GM12892 (cell line): ENCODE measurements around the gene NUP93.
"Not testable (repeated sequence)": the region's sequence is repeated elsewhere in the genome, so short reads cannot be mapped to it uniquely, and the experiment has no call there.

Experiments used
- DNase-seq: peaks from one replicate; pipeline ENCODE4 v3.0.0; 2011; ENCODE audit not compliant: insufficient read length
- FAIRE-seq: peaks from 2 replicates; lab custom pipeline; 2011; peaks lifted over from hg19 to GRCh38; lab: Jason Lieb, UNC
- POLR2A ChIP-seq: IDR thresholded peaks from 2 replicates; pipeline ENCODE4 v1.6.1; 2011; ENCODE audit warnings: low read depth, low read length, control low read depth
- POLR2AphosphoS5 ChIP-seq: IDR thresholded peaks from 2 replicates; pipeline ENCODE4 v1.6.1; 2011; ENCODE audit warnings: low read depth, low read length, control low read depth
- TAF1 ChIP-seq: IDR thresholded peaks from 2 replicates; pipeline ENCODE4 v1.6.1; 2011; ENCODE audit warnings: low read depth, mild to moderate bottlenecking, control low read depth, low read length, borderline replicate concordance

NUP93 gene

GRCh38 chr16:56860226-56861020 lies 130.5 kb downstream of the NUP93 start:
- peak; percentile 76 for DNase-seq
- peak; percentile 89 for FAIRE-seq
- TF ChIP-seq POLR2AphosphoS5 = no peak
- 0 out of 2 replicates have a peak, but pooled peaks have one; percentile 13 for TF ChIP-seq POLR2A
- 0 out of 2 replicates have a peak, but pooled peaks have one; percentile 35 for TF ChIP-seq TAF1

DNA sequence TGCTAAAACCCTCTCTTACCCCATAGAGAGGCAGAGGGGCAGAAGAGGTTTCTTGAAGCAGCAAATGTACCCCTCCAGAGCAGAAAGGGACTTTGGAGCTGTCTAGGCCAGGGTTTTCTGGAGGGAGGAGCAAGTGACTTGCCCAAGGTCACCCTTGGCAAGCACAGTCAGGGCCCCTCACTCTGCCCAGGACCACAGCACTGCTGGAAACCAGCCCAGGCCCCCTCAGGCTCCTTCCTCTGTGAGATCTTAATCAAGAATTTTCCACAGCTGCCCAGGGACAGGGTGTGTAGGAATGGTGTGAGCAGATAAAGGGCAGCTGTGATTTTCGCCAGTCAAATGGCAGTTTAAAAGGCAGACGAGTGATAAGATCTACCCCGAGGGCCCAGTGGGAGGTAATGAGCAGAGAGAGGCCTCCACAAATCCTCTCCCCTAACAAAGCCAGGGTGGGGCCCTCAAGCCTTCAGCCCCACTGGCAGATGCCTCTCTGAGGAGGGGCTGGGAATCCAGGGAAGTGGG lies 131.2 kb downstream of the NUP93 start:
- FAIRE-seq (no peak), DNase-seq (no peak)
- TF ChIP-seq TAF1 = no peak
- TF ChIP-seq POLR2AphosphoS5 = no peak
- TF ChIP-seq POLR2A = no peak

DNA sequence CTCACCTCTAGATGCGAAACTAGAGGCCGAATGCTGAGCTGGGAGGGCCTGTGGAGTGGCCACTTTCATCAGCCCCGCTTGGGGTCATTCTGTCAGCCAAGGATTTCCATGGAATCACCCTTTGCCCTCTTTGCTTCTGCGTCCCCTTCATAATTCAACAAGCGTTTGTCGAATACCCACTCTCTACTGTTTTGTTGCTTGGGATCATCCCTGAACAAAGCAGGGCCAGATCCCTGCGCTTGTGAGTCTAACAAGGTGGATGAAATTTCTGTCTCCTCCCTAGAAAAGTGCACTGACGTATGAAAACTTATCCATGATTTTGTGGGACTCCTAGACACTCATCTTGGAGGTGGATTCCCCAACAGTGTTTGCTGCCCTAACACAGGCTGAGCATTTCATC lies 131.8 kb downstream of the NUP93 start:
- no peak for FAIRE-seq
- TF ChIP-seq TAF1 (no peak), POLR2AphosphoS5 (no peak), POLR2A (no peak)
- DNase-seq = no peak

DNA sequence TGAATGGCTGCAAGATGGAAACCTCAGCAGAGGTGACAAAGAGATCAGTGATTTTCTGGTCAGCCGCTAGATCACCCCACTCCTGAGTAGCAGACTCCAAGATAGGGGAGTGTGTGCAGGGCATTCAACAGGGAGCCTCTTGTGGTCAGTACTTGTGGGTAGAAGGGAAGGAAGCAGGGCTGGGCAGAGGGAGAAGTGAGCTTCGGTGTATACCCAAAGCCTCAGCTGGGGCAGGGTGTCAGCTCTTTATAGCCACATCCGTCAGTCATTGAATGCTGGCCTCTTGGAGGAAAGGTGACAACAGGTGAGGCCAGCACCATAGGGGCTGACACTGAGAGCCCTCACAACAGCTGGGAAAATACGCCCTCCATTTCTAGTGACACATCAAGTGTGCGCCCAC lies 132.8 kb downstream of the NUP93 start:
- TF ChIP-seq POLR2A (no peak), POLR2AphosphoS5 (no peak), TAF1 (no peak)
- FAIRE-seq (peak; percentile 21), DNase-seq (no peak)

DNA sequence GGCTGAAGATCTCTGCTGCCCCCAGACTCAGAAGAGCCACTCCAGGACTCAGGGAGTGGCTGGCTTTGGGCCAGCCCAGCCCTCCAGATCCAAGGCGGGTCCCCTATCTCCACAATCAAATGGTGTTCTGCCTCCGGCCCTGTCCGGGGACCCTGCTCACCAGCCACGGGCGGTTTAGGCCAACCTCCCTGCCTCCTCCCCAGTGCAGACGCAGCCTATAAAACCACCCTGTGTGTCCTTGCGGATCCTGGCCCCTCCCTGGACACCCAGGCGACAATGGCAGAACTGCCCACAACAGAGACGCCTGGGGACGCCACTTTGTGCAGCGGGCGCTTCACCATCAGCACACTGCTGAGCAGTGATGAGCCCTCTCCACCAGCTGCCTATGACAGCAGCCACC lies 135.0 kb downstream of the NUP93 start, which contains the start of gene SLC12A3:
TSS of gene SLC12A3 (plus strand) at position 248 of the 400 bp plus-strand sequence. CDS start at position 277, 29 bp downstream.
- FAIRE-seq (no peak), DNase-seq (no peak)
- TF ChIP-seq POLR2AphosphoS5 = no peak
- no peak for TF ChIP-seq POLR2A
- TF ChIP-seq TAF1 = no peak

- TF ChIP-seq POLR2AphosphoS5 = no peak
- TF ChIP-seq POLR2A = no peak
- DNase-seq (no peak), FAIRE-seq (no peak)
Observed at GRCh38 chr16:56865394-56866062, 135.6 kb downstream of the NUP93 start.

DNA sequence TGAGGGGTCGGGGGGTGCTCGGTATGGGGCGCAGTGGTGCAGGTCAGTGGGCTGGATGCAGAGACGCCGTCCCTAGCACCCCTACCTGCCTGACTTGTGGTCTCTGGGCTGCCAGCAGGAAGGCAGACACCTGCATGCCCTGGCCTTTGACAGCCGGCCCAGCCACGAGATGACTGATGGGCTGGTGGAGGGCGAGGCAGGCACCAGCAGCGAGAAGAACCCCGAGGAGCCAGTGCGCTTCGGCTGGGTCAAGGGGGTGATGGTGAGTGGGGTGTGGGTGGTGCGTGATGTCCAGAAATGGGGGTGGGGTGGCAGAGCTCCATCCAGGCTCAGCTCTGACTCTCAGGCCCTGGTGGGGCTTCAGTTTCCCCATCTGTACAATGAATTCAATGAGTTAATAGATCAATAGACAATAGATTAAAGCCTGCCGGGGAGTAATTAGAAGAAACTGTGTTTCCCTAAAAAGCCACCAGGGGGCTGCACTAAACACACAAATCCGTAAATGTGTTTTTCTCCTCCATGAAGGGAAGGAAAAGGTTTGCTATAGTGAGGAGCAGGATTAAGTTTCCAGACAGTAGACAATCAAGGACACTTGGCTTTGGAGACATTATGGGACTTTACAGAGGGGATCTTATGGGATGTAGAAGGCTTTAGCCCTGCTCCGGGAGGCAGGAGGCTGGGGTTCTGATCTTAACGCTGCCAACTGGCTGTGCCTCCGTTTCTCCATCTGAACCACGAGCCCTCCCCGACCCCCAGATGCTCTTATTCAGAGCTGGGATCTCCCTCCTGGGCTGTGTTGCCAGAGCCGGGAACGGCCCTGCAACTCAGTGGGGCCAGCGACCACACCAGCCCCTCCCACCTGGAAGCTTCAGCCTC lies 137.3 kb downstream of the NUP93 start:
- FAIRE-seq (peak; percentile 48), DNase-seq (no peak)
- TF ChIP-seq POLR2A = no peak
- no peak for TF ChIP-seq TAF1
- TF ChIP-seq POLR2AphosphoS5 = no peak

DNA sequence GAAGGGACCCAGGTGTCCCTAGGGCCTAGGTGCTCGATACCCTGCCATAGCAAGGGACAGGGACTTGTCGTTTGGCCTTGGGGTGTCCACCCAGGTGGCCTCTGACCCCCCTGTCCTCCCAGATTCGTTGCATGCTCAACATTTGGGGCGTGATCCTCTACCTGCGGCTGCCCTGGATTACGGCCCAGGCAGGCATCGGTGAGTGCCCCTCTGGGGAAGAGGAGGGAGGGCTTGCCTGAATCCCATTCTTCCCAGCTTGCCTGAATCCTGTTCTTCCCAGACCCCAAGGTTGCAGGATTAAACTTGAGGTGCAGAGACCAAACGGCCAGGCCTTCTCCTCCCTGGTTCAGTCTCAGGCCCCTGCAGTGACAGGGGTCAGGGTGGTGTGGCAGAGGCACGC lies 138.2 kb downstream of the NUP93 start:
- no peak for DNase-seq
- TF ChIP-seq TAF1 (no peak), POLR2AphosphoS5 (no peak), POLR2A (no peak)
- no peak for FAIRE-seq

DNA sequence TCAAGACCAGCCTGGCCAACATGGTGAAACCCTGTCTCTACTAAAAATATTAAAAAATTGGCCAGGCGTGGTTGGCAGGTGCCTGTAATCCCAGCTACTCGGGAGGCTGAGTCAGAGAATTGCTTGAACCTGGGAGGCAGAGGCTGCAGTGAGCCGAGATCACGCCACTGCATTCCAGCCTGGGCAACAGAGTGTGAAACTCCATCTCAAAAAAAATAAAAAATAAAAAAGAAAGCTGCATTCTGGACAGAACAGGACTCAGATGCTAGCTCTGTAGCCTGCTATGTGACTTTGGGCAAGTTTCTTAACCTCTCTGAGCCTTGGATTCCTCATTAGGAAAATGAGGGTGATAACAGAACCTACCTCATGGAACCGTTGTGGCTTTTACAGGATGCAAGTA lies 138.8 kb downstream of the NUP93 start:
- not testable (repeated sequence) for DNase-seq, FAIRE-seq

GRCh38 chr16:56869513-56870275 lies 139.8 kb downstream of the NUP93 start:
- FAIRE-seq = no peak
- TF ChIP-seq TAF1 (no peak), POLR2AphosphoS5 (no peak), POLR2A (no peak)
- DNase-seq = no peak
